Endothelial cell of umbilical vein (primary cell): ENCODE results near the gene UBXN11. TPM values are rescaled to one million over a fixed set of nuclear protein-coding genes. Genes with fewer than 3 reads are reported as not detected.

Source experiments
- BruUV-seq: library from RNA; stranded (reverse); fragments of 400-500 nt; replicated peaks from 2 replicates; lab custom pipeline; 2021; lab: Mats Ljungman, UMichigan
- CTCF ChIA-PET: fragments of 300-600, 350-600 bp; sonication (Branson Sonifier 250); formaldehyde crosslinking; loops from one replicate; lab custom pipeline; 2021; ENCODE audit warnings: antibody characterized with exemption, inconsistent platforms; lab: Charles Lee
- POLR2A ChIA-PET: fragments of 300-600, 350-600 bp; sonication (Branson Sonifier 250); formaldehyde crosslinking; loops from one replicate; lab custom pipeline; 2021; ENCODE audit warnings: antibody characterized with exemption, inconsistent platforms; lab: Charles Lee
- DNase-seq: peaks from one replicate; pipeline ENCODE4 v3.0.0-alpha.2; 2011; ENCODE audit warnings: low read depth, low spot score
- FAIRE-seq: peaks from 2 replicates; lab custom pipeline; 2011; peaks lifted over from hg19 to GRCh38; lab: Jason Lieb, UNC
- H2AFZ ChIP-seq: 2 replicates; pipeline ENCODE4 v1.6.0; 2012; ENCODE audit warnings: low read depth, low read length, control low read depth, inconsistent platforms
- H3K27ac ChIP-seq: 2 replicates; pipeline ENCODE4 v1.5.1; 2011; ENCODE audit warnings: low read depth, mild to moderate bottlenecking, control low read depth, low read length, moderate library complexity; ENCODE audit not compliant: insufficient read depth
- H3K27me3 ChIP-seq, 2 experiments: 2 replicates each; pipeline versions ENCODE4 v1.6.0 to v1.6.1; 2011; ENCODE audit warnings: low read length in 2 of 2, mixed read lengths in 1 of 2; ENCODE audit not compliant: control insufficient read depth in 2 of 2, insufficient read depth in 2 of 2
- H3K36me3 ChIP-seq, 2 experiments: 2 replicates in 1 of 2; 3 replicates in 1 of 2; pipeline ENCODE4 v1.5.1; 2011; ENCODE audit warnings: low read length in 2 of 2, mild to moderate bottlenecking in 1 of 2, moderate library complexity in 1 of 2; ENCODE audit not compliant: control insufficient read depth in 2 of 2, insufficient read depth in 2 of 2; ENCODE audit errors: extremely low read depth in 1 of 2
- H3K4me1 ChIP-seq: 3 replicates; pipeline ENCODE4 v1.5.1; 2011; ENCODE audit warnings: mild to moderate bottlenecking, low read length; ENCODE audit not compliant: control insufficient read depth, insufficient read depth; ENCODE audit errors: extremely low read depth
- H3K4me2 ChIP-seq: 2 replicates; pipeline ENCODE4 v1.6.1; 2011; ENCODE audit warnings: low read length, control low read depth, mixed read lengths; ENCODE audit not compliant: insufficient read depth
- H3K4me3 ChIP-seq, 3 experiments: fragments of 200-600 bp in 1 of 3; sonication (generic), shearing (Covaris generic) in 1 of 3; replicated peaks in 1 of 3; 2 replicates each; pipeline ENCODE4 v1.5.1; 2011 to 2016; ENCODE audit warnings: control low read depth in 3 of 3, low read length in 3 of 3, mild to moderate bottlenecking in 2 of 3, inconsistent platforms in 1 of 3, low read depth in 1 of 3, moderate library complexity in 1 of 3; ENCODE audit not compliant: insufficient read depth in 1 of 3
- H3K79me2 ChIP-seq: 2 replicates; pipeline ENCODE4 v1.6.0; 2012; ENCODE audit warnings: low read length, inconsistent platforms; ENCODE audit not compliant: control insufficient read depth, insufficient read depth
- H3K9ac ChIP-seq: replicated peaks from 2 replicates; pipeline ENCODE3; 2011; ENCODE audit warnings: low read length, control low read depth; ENCODE audit not compliant: insufficient read depth; ENCODE audit errors: extremely low read depth
- H3K9me1 ChIP-seq: replicated peaks from 3 replicates; pipeline ENCODE4 v1.6.0; 2011; ENCODE audit warnings: mild to moderate bottlenecking, low read length; ENCODE audit not compliant: control insufficient read depth, insufficient read depth; ENCODE audit errors: extremely low read depth
- H3K9me3 ChIP-seq: replicated peaks from 2 replicates; pipeline ENCODE4 v1.5.1; 2012; ENCODE audit warnings: low read length, inconsistent platforms; ENCODE audit not compliant: control insufficient read depth, insufficient read depth
- H4K20me1 ChIP-seq: replicated peaks from 2 replicates; pipeline ENCODE3; 2011; ENCODE audit warnings: mild to moderate bottlenecking, low read length; ENCODE audit not compliant: control insufficient read depth, insufficient read depth; ENCODE audit errors: extremely low read depth
- CTCF ChIP-seq, 2 donors: IDR thresholded peaks; 1 replicate in 1 of 2; 2 replicates in 1 of 2; pipeline ENCODE4 v1.5.1; 2011; ENCODE audit warnings: low read length in 2 of 2, mild to moderate bottlenecking in 2 of 2, moderate library complexity in 2 of 2, control low read depth in 1 of 2, inconsistent platforms in 1 of 2, low read depth in 1 of 2; ENCODE audit not compliant: insufficient read depth in 1 of 2; ENCODE audit errors: extremely low read depth in 1 of 2
- EZH2 ChIP-seq: IDR thresholded peaks from 2 replicates; pipeline ENCODE4 v1.6.1; 2012; ENCODE audit warnings: borderline replicate concordance, low read depth, mild to moderate bottlenecking, moderate library complexity, low read length, inconsistent platforms; ENCODE audit not compliant: severe bottlenecking
- FOS ChIP-seq: IDR thresholded peaks from 2 replicates; pipeline ENCODE4 v1.6.1; 2011; ENCODE audit warnings: mild to moderate bottlenecking, low read length, moderate library complexity, borderline replicate concordance; ENCODE audit not compliant: insufficient read depth
- GATA2 ChIP-seq: IDR thresholded peaks from 2 replicates; pipeline ENCODE4 v1.7.0; 2011; ENCODE audit warnings: low read depth, mild to moderate bottlenecking, moderate library complexity, mixed read lengths, low read length; ENCODE audit not compliant: insufficient read length, insufficient read depth
- JUN ChIP-seq: IDR thresholded peaks from 2 replicates; pipeline ENCODE4 v1.6.1; 2011; ENCODE audit warnings: borderline replicate concordance, low read depth; ENCODE audit not compliant: insufficient read length, insufficient read depth
- MAX ChIP-seq: IDR thresholded peaks from 2 replicates; pipeline ENCODE4 v1.6.1; 2011; ENCODE audit not compliant: insufficient read depth, insufficient read length
- MYC ChIP-seq: IDR thresholded peaks from one replicate; pipeline ENCODE4 v1.6.1; 2011; ENCODE audit warnings: mild to moderate bottlenecking, low read depth, low read length
- POLR2A ChIP-seq: IDR thresholded peaks from 2 replicates; pipeline ENCODE4 v1.6.1; 2012; ENCODE audit warnings: low read depth, mild to moderate bottlenecking, control low read depth, low read length
- POLR2AphosphoS5 ChIP-seq: IDR thresholded peaks from 2 replicates; pipeline ENCODE4 v1.6.1; 2012; ENCODE audit warnings: low read depth, mild to moderate bottlenecking, control low read depth, low read length, moderate library complexity; ENCODE audit not compliant: insufficient read depth
- dilution Hi-C: fragments of 300-500 bp; cut with MboI; formaldehyde crosslinking; loops from one replicate; pipeline ENCODE4 v1.15.0; 2019; ENCODE audit warnings: low sequenced_read_pairs; ENCODE audit not compliant: extremely low pct_ligation_motif_present
- intact Hi-C: fragments of 100-400 bp; cut with micrococcal nuclease; formaldehyde crosslinking; loops from one replicate; pipeline ENCODE4 v1.10.0; 2022
- polyA plus RNA-seq, 4 experiments: library from polyadenylated mRNA; depleted of rRNA in 3 of 4; stranded (reverse) in 3 of 4; unstranded in 1 of 4; fragments of >200 nt; gene quantifications; 2 replicates each; pipeline versions ENCODE4 v1.2.1 to v1.2.3, GENCODE V29; 2011 to 2012; ENCODE audit warnings: missing spikeins in 1 of 4
- total RNA-seq: library from RNA; stranded (reverse); gene quantifications from 2 replicates; pipeline ENCODE4 v1.2.3, GENCODE V29; 2021

UBXN11 gene
- total and polyA plus RNA-seq, 2 donors (not counting 3 experiments of a cell fraction or from before 2014, with no cell fraction given), result 14.8 to 15.6 TPM

- Histone ChIP-seq H3K9me1 (no peaks in the 10 kb centered on the region), H2AFZ (peak overlapping the region; percentile 69), H4K20me1 (no peaks in the 10 kb centered on the region), H3K4me3 (peak overlapping the region; percentile 11 to 81 (median 51)), H3K4me1 (peaks cover 10% of the 10 kb centered on the region), H3K79me2 (no peaks in the 10 kb centered on the region), H3K27ac (peak overlapping the region; percentile 9), H3K9ac (peak overlapping the region; percentile 67), H3K4me2 (peak overlapping the region; percentile 74), H3K27me3 (no peaks in the 10 kb centered on the region), H3K9me3 (no peaks in the 10 kb centered on the region), H3K36me3 (no peaks in the 10 kb centered on the region)
- DNase-seq, result peak; percentile 13
- TF ChIP-seq JUN (no peak), EZH2 (no peak), POLR2AphosphoS5 (no peak), POLR2A (no peak), FOS (no peak), MAX (no peak), MYC (no peak), CTCF (IDR thresholded peaks at IDR 0.05; ENCODE audit: extremely low read depth in 1 of 2, insufficient read depth in 1 of 2, low read depth in 1 of 2, low read length in 2 of 2) (no peak), GATA2 (no peak)
- intact Hi-C loops, result loop anchor here (1.0 kb wide), 1 partner anchor 25 kb away; the partner anchor contains the start of gene SH3BGRL3
- ChIA-PET POLR2A (no interaction called here), CTCF (interaction anchor here (1.0 kb wide), 1 partner anchor 11 kb away, joined by 3 read pairs; no protein-coding TSS in a partner anchor)
- dilution Hi-C loops, result no loop called here
- TSS peak; percentile 57 for BruUV-seq
- peak; percentile 49 for FAIRE-seq
These were observed 658 bp downstream of the UBXN11 start for GRCh38 chr1:26305667-26306289.
